ENCODE results near the gene SPECC1L.

- TF ChIP-seq CTCF (IDR thresholded peaks at IDR 0.05; ENCODE audit: insufficient read depth, low read depth, low read length) (no peak), EZH2 (IDR thresholded peaks at IDR 0.05; ENCODE audit: insufficient read depth, low read length) (no peak)
These were observed 127.8 kb downstream of the SPECC1L start for GRCh38 chr22:24398409-24398808.
